Activated B cell treated with CpG ODN at 0.5 μM for 24 hours (primary cell): ENCODE measurements around the gene RACK1. TPM values are rescaled to one million over a fixed set of nuclear protein-coding genes. Genes with fewer than 3 reads are reported as not detected.

Experiments
- ATAC-seq: fragments of 200-7000 bp; cut with Tn5 transposase; one replicate; pipeline ENCODE4 v1.10.0; 2021; ENCODE audit warnings: low read depth, mild to moderate bottlenecking, moderate library complexity
- CTCF ChIA-PET: fragments of 350-600 bp; sonication (Branson Sonifier 250); formaldehyde crosslinking; loops from one replicate; lab custom pipeline; 2021; ENCODE audit warnings: antibody characterized with exemption; lab: Charles Lee
- POLR2A ChIA-PET: fragments of 350-600 bp; sonication (Branson Sonifier 250); formaldehyde crosslinking; loops from one replicate; lab custom pipeline; 2021; ENCODE audit warnings: antibody characterized with exemption; lab: Charles Lee
- DNase-seq: peaks from one replicate; pipeline ENCODE4 v3.0.0; 2022
- H3K27ac Mint-ChIP-seq: one replicate; pipeline ENCODE4 v1.8.0; 2020; ENCODE audit warnings: mixed read lengths
- H3K27me3 Mint-ChIP-seq: one replicate; pipeline ENCODE4 v1.8.0; 2021; ENCODE audit warnings: mixed read lengths
- H3K36me3 Mint-ChIP-seq: one replicate; pipeline ENCODE4 v1.8.0; 2021; ENCODE audit warnings: low read depth, mixed read lengths
- H3K4me1 Mint-ChIP-seq: one replicate; pipeline ENCODE4 v1.8.0; 2021; ENCODE audit warnings: mixed read lengths
- H3K4me3 Mint-ChIP-seq: one replicate; pipeline ENCODE4 v1.8.0; 2020; ENCODE audit warnings: mild to moderate bottlenecking, mixed read lengths
- H3K9me3 Mint-ChIP-seq: one replicate; pipeline ENCODE4 v1.8.0; 2020; ENCODE audit warnings: mixed read lengths
- CTCF ChIP-seq: fragments of 200-600 bp; IDR thresholded peaks from one replicate; pipeline ENCODE4 v1.8.0; 2022; ENCODE audit warnings: antibody characterized with exemption, mild to moderate bottlenecking
- intact Hi-C: fragments of 100-400 bp; cut with micrococcal nuclease; formaldehyde crosslinking; loops from one replicate; pipeline ENCODE4 v1.15.1; 2024
- total RNA-seq: library from RNA; stranded (reverse); gene quantifications from 2 replicates; pipeline ENCODE4 v1.2.3, GENCODE V29; 2022

Gene RACK1
- total RNA-seq, 1 donor from 2014 or later, result 2,528 TPM

GRCh38 chr5:181232593-181232992 is 11.1 kb downstream of the RACK1 start:
- no peak for TF ChIP-seq CTCF
- ChIA-PET POLR2A (interaction anchor here (0.9 to 8.8 kb wide), 3 partner anchors 8 to 29 kb away, joined by 4 to 73 read pairs (median 15); partner anchors contain the start of genes TRIM41 and TRIM52), CTCF (no interaction called here)
- no peak for ATAC-seq
- Mint-ChIP-seq H3K36me3 (peaks cover 73% of the 10 kb centered on the region), H3K4me3 (no peak overlapping the region), H3K9me3 (no peaks in the 10 kb centered on the region), H3K27ac (no peak overlapping the region), H3K27me3 (no peaks in the 10 kb centered on the region), H3K4me1 (peaks cover 5% of the 10 kb centered on the region)
- no peak for DNase-seq
- intact Hi-C loops, result no loop called here

- no peak for ATAC-seq
- intact Hi-C loops, result no loop called here
- CTCF ChIA-PET, result no interaction called here
These were observed 12.3 kb downstream of the RACK1 start for GRCh38 chr5:181231432-181231831.

GRCh38 chr5:181230551-181230950 is 13.2 kb downstream of the RACK1 start:
- no peak for ATAC-seq
- TF ChIP-seq CTCF, result no peak
- Mint-ChIP-seq H3K4me3 (no peak overlapping the region), H3K4me1 (peaks cover 10% of the 10 kb centered on the region), H3K27ac (peak overlapping the region; percentile 41), H3K9me3 (no peaks in the 10 kb centered on the region), H3K36me3 (peaks cover 54% of the 10 kb centered on the region), H3K27me3 (no peaks in the 10 kb centered on the region)
- intact Hi-C loops, result no loop called here
- POLR2A ChIA-PET, result no interaction called here
- DNase-seq, result no peak
- CTCF ChIA-PET, result no interaction called here

More at GRCh38 chr5:181231432-181231831, 12.3 kb downstream of the RACK1 start:
- Mint-ChIP-seq H3K9me3 (no peaks in the 10 kb centered on the region), H3K27ac (no peak overlapping the region), H3K36me3 (peaks cover 63% of the 10 kb centered on the region), H3K27me3 (no peaks in the 10 kb centered on the region), H3K4me3 (no peak overlapping the region), H3K4me1 (peaks cover 6% of the 10 kb centered on the region)
- no peak for DNase-seq
- POLR2A ChIA-PET, result no interaction called here
- TF ChIP-seq CTCF, result no peak

- Mint-ChIP-seq H3K4me1 (peaks cover 15% of the 10 kb centered on the region), H3K36me3 (peaks cover 49% of the 10 kb centered on the region), H3K4me3 (no peak overlapping the region), H3K27ac (no peak overlapping the region), H3K27me3 (no peaks in the 10 kb centered on the region), H3K9me3 (no peaks in the 10 kb centered on the region)
- TF ChIP-seq CTCF, result no peak
- DNase-seq, result no peak
- intact Hi-C loops, result loop anchor here (10.0 kb wide), 1 partner anchor 255 kb away; no protein-coding TSS in a partner anchor
- no peak for ATAC-seq
- ChIA-PET CTCF (no interaction called here), POLR2A (interaction anchor here (0.7 to 1.1 kb wide), 3 partner anchors 10 to 23 kb away, joined by 3 read pairs; no protein-coding TSS in a partner anchor)
These were observed 13.7 kb downstream of the RACK1 start for GRCh38 chr5:181229996-181230395.

- Mint-ChIP-seq H3K4me1 (peaks cover 47% of the 10 kb centered on the region), H3K27me3 (peaks cover 4% of the 10 kb centered on the region), H3K4me3 (peak overlapping the region; percentile 95), H3K27ac (peak overlapping the region; percentile 98), H3K36me3 (peaks cover 25% of the 10 kb centered on the region), H3K9me3 (no peaks in the 10 kb centered on the region)
- ATAC-seq (no peak), DNase-seq (peak; percentile 41)
- no peak for TF ChIP-seq CTCF
- ChIA-PET CTCF (interaction anchor here (1.1 to 1.6 kb wide), 3 partner anchors 19 to 37 kb away, joined by 3 to 7 read pairs (median 3); partner anchors contain the start of genes RACK1 and TRIM52), POLR2A (interaction anchor here (1.0 to 6.1 kb wide), 8 partner anchors 12 to 414 kb away, joined by 3 to 177 read pairs (median 24); partner anchors contain the start of genes RACK1 and TRIM52)
- intact Hi-C loops, result loop anchor here (10.0 kb wide), 1 partner anchor 250 kb away; no protein-coding TSS in a partner anchor
These were observed 19.1 kb downstream of the RACK1 start for GRCh38 chr5:181224390-181225229.
